Endothelial cell of umbilical vein (primary cell): Measurements from ENCODE around the gene MGAT5. TPM values are rescaled to one million over a fixed set of nuclear protein-coding genes. Genes with fewer than 3 reads are reported as not detected.

ENCODE experiments used
- BruUV-seq: library from RNA; stranded (reverse); fragments of 400-500 nt; replicated peaks from 2 replicates; lab custom pipeline; 2021; lab: Mats Ljungman, UMichigan
- CTCF ChIA-PET: fragments of 300-600, 350-600 bp; sonication (Branson Sonifier 250); formaldehyde crosslinking; loops from one replicate; lab custom pipeline; 2021; ENCODE audit warnings: antibody characterized with exemption, inconsistent platforms; lab: Charles Lee
- POLR2A ChIA-PET: fragments of 300-600, 350-600 bp; sonication (Branson Sonifier 250); formaldehyde crosslinking; loops from one replicate; lab custom pipeline; 2021; ENCODE audit warnings: antibody characterized with exemption, inconsistent platforms; lab: Charles Lee
- DNase-seq: peaks from one replicate; pipeline ENCODE4 v3.0.0-alpha.2; 2011; ENCODE audit warnings: low read depth, low spot score
- FAIRE-seq: peaks from 2 replicates; lab custom pipeline; 2011; peaks lifted over from hg19 to GRCh38; lab: Jason Lieb, UNC
- H2AFZ ChIP-seq: 2 replicates; pipeline ENCODE4 v1.6.0; 2012; ENCODE audit warnings: low read depth, low read length, control low read depth, inconsistent platforms
- H3K27ac ChIP-seq: 2 replicates; pipeline ENCODE4 v1.5.1; 2011; ENCODE audit warnings: low read depth, mild to moderate bottlenecking, control low read depth, low read length, moderate library complexity; ENCODE audit not compliant: insufficient read depth
- H3K27me3 ChIP-seq, 2 experiments: 2 replicates each; pipeline versions ENCODE4 v1.6.0 to v1.6.1; 2011; ENCODE audit warnings: low read length in 2 of 2, mixed read lengths in 1 of 2; ENCODE audit not compliant: control insufficient read depth in 2 of 2, insufficient read depth in 2 of 2
- H3K36me3 ChIP-seq, 2 experiments: 2 replicates in 1 of 2; 3 replicates in 1 of 2; pipeline ENCODE4 v1.5.1; 2011; ENCODE audit warnings: low read length in 2 of 2, mild to moderate bottlenecking in 1 of 2, moderate library complexity in 1 of 2; ENCODE audit not compliant: control insufficient read depth in 2 of 2, insufficient read depth in 2 of 2; ENCODE audit errors: extremely low read depth in 1 of 2
- H3K4me1 ChIP-seq: 3 replicates; pipeline ENCODE4 v1.5.1; 2011; ENCODE audit warnings: mild to moderate bottlenecking, low read length; ENCODE audit not compliant: control insufficient read depth, insufficient read depth; ENCODE audit errors: extremely low read depth
- H3K4me2 ChIP-seq: 2 replicates; pipeline ENCODE4 v1.6.1; 2011; ENCODE audit warnings: low read length, control low read depth, mixed read lengths; ENCODE audit not compliant: insufficient read depth
- H3K4me3 ChIP-seq, 3 experiments: fragments of 200-600 bp in 1 of 3; sonication (generic), shearing (Covaris generic) in 1 of 3; replicated peaks in 1 of 3; 2 replicates each; pipeline ENCODE4 v1.5.1; 2011 to 2016; ENCODE audit warnings: control low read depth in 3 of 3, low read length in 3 of 3, mild to moderate bottlenecking in 2 of 3, inconsistent platforms in 1 of 3, low read depth in 1 of 3, moderate library complexity in 1 of 3; ENCODE audit not compliant: insufficient read depth in 1 of 3
- H3K79me2 ChIP-seq: 2 replicates; pipeline ENCODE4 v1.6.0; 2012; ENCODE audit warnings: low read length, inconsistent platforms; ENCODE audit not compliant: control insufficient read depth, insufficient read depth
- H3K9ac ChIP-seq: replicated peaks from 2 replicates; pipeline ENCODE3; 2011; ENCODE audit warnings: low read length, control low read depth; ENCODE audit not compliant: insufficient read depth; ENCODE audit errors: extremely low read depth
- H3K9me1 ChIP-seq: replicated peaks from 3 replicates; pipeline ENCODE4 v1.6.0; 2011; ENCODE audit warnings: mild to moderate bottlenecking, low read length; ENCODE audit not compliant: control insufficient read depth, insufficient read depth; ENCODE audit errors: extremely low read depth
- H3K9me3 ChIP-seq: replicated peaks from 2 replicates; pipeline ENCODE4 v1.5.1; 2012; ENCODE audit warnings: low read length, inconsistent platforms; ENCODE audit not compliant: control insufficient read depth, insufficient read depth
- H4K20me1 ChIP-seq: replicated peaks from 2 replicates; pipeline ENCODE3; 2011; ENCODE audit warnings: mild to moderate bottlenecking, low read length; ENCODE audit not compliant: control insufficient read depth, insufficient read depth; ENCODE audit errors: extremely low read depth
- CTCF ChIP-seq, 2 donors: IDR thresholded peaks; 1 replicate in 1 of 2; 2 replicates in 1 of 2; pipeline ENCODE4 v1.5.1; 2011; ENCODE audit warnings: low read length in 2 of 2, mild to moderate bottlenecking in 2 of 2, moderate library complexity in 2 of 2, control low read depth in 1 of 2, inconsistent platforms in 1 of 2, low read depth in 1 of 2; ENCODE audit not compliant: insufficient read depth in 1 of 2; ENCODE audit errors: extremely low read depth in 1 of 2
- EZH2 ChIP-seq: IDR thresholded peaks from 2 replicates; pipeline ENCODE4 v1.6.1; 2012; ENCODE audit warnings: borderline replicate concordance, low read depth, mild to moderate bottlenecking, moderate library complexity, low read length, inconsistent platforms; ENCODE audit not compliant: severe bottlenecking
- FOS ChIP-seq: IDR thresholded peaks from 2 replicates; pipeline ENCODE4 v1.6.1; 2011; ENCODE audit warnings: mild to moderate bottlenecking, low read length, moderate library complexity, borderline replicate concordance; ENCODE audit not compliant: insufficient read depth
- GATA2 ChIP-seq: IDR thresholded peaks from 2 replicates; pipeline ENCODE4 v1.7.0; 2011; ENCODE audit warnings: low read depth, mild to moderate bottlenecking, moderate library complexity, mixed read lengths, low read length; ENCODE audit not compliant: insufficient read length, insufficient read depth
- JUN ChIP-seq: IDR thresholded peaks from 2 replicates; pipeline ENCODE4 v1.6.1; 2011; ENCODE audit warnings: borderline replicate concordance, low read depth; ENCODE audit not compliant: insufficient read length, insufficient read depth
- MAX ChIP-seq: IDR thresholded peaks from 2 replicates; pipeline ENCODE4 v1.6.1; 2011; ENCODE audit not compliant: insufficient read depth, insufficient read length
- MYC ChIP-seq: IDR thresholded peaks from one replicate; pipeline ENCODE4 v1.6.1; 2011; ENCODE audit warnings: mild to moderate bottlenecking, low read depth, low read length
- POLR2A ChIP-seq: IDR thresholded peaks from 2 replicates; pipeline ENCODE4 v1.6.1; 2012; ENCODE audit warnings: low read depth, mild to moderate bottlenecking, control low read depth, low read length
- POLR2AphosphoS5 ChIP-seq: IDR thresholded peaks from 2 replicates; pipeline ENCODE4 v1.6.1; 2012; ENCODE audit warnings: low read depth, mild to moderate bottlenecking, control low read depth, low read length, moderate library complexity; ENCODE audit not compliant: insufficient read depth
- dilution Hi-C: fragments of 300-500 bp; cut with MboI; formaldehyde crosslinking; loops from one replicate; pipeline ENCODE4 v1.15.0; 2019; ENCODE audit warnings: low sequenced_read_pairs; ENCODE audit not compliant: extremely low pct_ligation_motif_present
- intact Hi-C: fragments of 100-400 bp; cut with micrococcal nuclease; formaldehyde crosslinking; loops from one replicate; pipeline ENCODE4 v1.10.0; 2022
- polyA plus RNA-seq, 4 experiments: library from polyadenylated mRNA; depleted of rRNA in 3 of 4; stranded (reverse) in 3 of 4; unstranded in 1 of 4; fragments of >200 nt; gene quantifications; 2 replicates each; pipeline versions ENCODE4 v1.2.1 to v1.2.3, GENCODE V29; 2011 to 2012; ENCODE audit warnings: missing spikeins in 1 of 4
- total RNA-seq: library from RNA; stranded (reverse); gene quantifications from 2 replicates; pipeline ENCODE4 v1.2.3, GENCODE V29; 2021

MGAT5 gene
- total and polyA plus RNA-seq, 2 donors (not counting 3 experiments of a cell fraction or from before 2014, with no cell fraction given): 17.7 to 84.1 TPM

GRCh38 chr2:134366359-134366758 is 112.5 kb downstream of the MGAT5 start:
- ChIA-PET POLR2A (no interaction called here), CTCF (interaction anchor here (1.0 to 2.5 kb wide), 4 partner anchors 46 to 248 kb away, joined by 3 to 13 read pairs (median 6); no protein-coding TSS in a partner anchor)
- H3K4me2 ChIP-seq: no peak overlapping the region
- H3K9me3 ChIP-seq: no peaks in the 10 kb centered on the region
- no peaks in the 10 kb centered on the region for H3K27me3 ChIP-seq
- no peaks in the 10 kb centered on the region for H3K79me2 ChIP-seq
- peaks cover 3% of the 10 kb centered on the region for H3K4me1 ChIP-seq
- no peaks in the 10 kb centered on the region for H3K36me3 ChIP-seq
- TF ChIP-seq GATA2 (no peak), EZH2 (no peak), MYC (no peak), JUN (no peak), FOS (no peak)
- no peak overlapping the region for H2AFZ ChIP-seq
- dilution Hi-C loops (no loop called here), intact Hi-C loops (no loop called here)
- H3K4me3 ChIP-seq: no peak overlapping the region
- no peaks in the 10 kb centered on the region for H3K9me1 ChIP-seq
- no peak for DNase-seq
- H3K27ac ChIP-seq: no peak overlapping the region
- no TSS peak for BruUV-seq
- no peaks in the 10 kb centered on the region for H4K20me1 ChIP-seq
- H3K9ac ChIP-seq: no peak overlapping the region
- FAIRE-seq: no peak

GRCh38 chr2:134367213-134367612 is 113.3 kb downstream of the MGAT5 start:
- no peaks in the 10 kb centered on the region for H3K9me1 ChIP-seq
- BruUV-seq: no TSS peak
- H3K4me1 ChIP-seq: peaks cover 3% of the 10 kb centered on the region
- no peak overlapping the region for H3K4me2 ChIP-seq
- ChIA-PET POLR2A (no interaction called here), CTCF (interaction anchor here (1.0 to 4.5 kb wide), 7 partner anchors 9 to 249 kb away, joined by 3 to 13 read pairs (median 5); no protein-coding TSS in a partner anchor)
- H3K79me2 ChIP-seq: no peaks in the 10 kb centered on the region
- TF ChIP-seq POLR2A (no peak), MAX (no peak), JUN (no peak), FOS (no peak), EZH2 (no peak), MYC (no peak), POLR2AphosphoS5 (no peak), CTCF (IDR thresholded peaks at IDR 0.05; ENCODE audit: extremely low read depth in 1 of 2, insufficient read depth in 1 of 2, low read depth in 1 of 2, low read length in 2 of 2) (no peak), GATA2 (no peak)
- intact Hi-C loops (no loop called here), dilution Hi-C loops (no loop called here)
- no peak overlapping the region for H2AFZ ChIP-seq
- no peaks in the 10 kb centered on the region for H3K9me3 ChIP-seq
- no peaks in the 10 kb centered on the region for H4K20me1 ChIP-seq
- no peak overlapping the region for H3K4me3 ChIP-seq
- H3K36me3 ChIP-seq: no peaks in the 10 kb centered on the region
- DNase-seq (no peak), FAIRE-seq (no peak)
- H3K27ac ChIP-seq: no peak overlapping the region
- no peaks in the 10 kb centered on the region for H3K27me3 ChIP-seq
- no peak overlapping the region for H3K9ac ChIP-seq
